Activated B cell treated with CpG ODN at 0.5 μM for 24 hours (primary cell): ENCODE data around the gene PLXNA4. TPM values are rescaled to one million over a fixed set of nuclear protein-coding genes. Genes with fewer than 3 reads are reported as not detected.

ENCODE experiments used
- ATAC-seq: fragments of 200-7000 bp; cut with Tn5 transposase; one replicate; pipeline ENCODE4 v1.10.0; 2021; ENCODE audit warnings: low read depth, mild to moderate bottlenecking, moderate library complexity
- CTCF ChIA-PET: fragments of 350-600 bp; sonication (Branson Sonifier 250); formaldehyde crosslinking; loops from one replicate; lab custom pipeline; 2021; ENCODE audit warnings: antibody characterized with exemption; lab: Charles Lee
- POLR2A ChIA-PET: fragments of 350-600 bp; sonication (Branson Sonifier 250); formaldehyde crosslinking; loops from one replicate; lab custom pipeline; 2021; ENCODE audit warnings: antibody characterized with exemption; lab: Charles Lee
- DNase-seq: peaks from one replicate; pipeline ENCODE4 v3.0.0; 2022
- H3K27ac Mint-ChIP-seq: one replicate; pipeline ENCODE4 v1.8.0; 2020; ENCODE audit warnings: mixed read lengths
- H3K27me3 Mint-ChIP-seq: one replicate; pipeline ENCODE4 v1.8.0; 2021; ENCODE audit warnings: mixed read lengths
- H3K36me3 Mint-ChIP-seq: one replicate; pipeline ENCODE4 v1.8.0; 2021; ENCODE audit warnings: low read depth, mixed read lengths
- H3K4me1 Mint-ChIP-seq: one replicate; pipeline ENCODE4 v1.8.0; 2021; ENCODE audit warnings: mixed read lengths
- H3K4me3 Mint-ChIP-seq: one replicate; pipeline ENCODE4 v1.8.0; 2020; ENCODE audit warnings: mild to moderate bottlenecking, mixed read lengths
- H3K9me3 Mint-ChIP-seq: one replicate; pipeline ENCODE4 v1.8.0; 2020; ENCODE audit warnings: mixed read lengths
- intact Hi-C: fragments of 100-400 bp; cut with micrococcal nuclease; formaldehyde crosslinking; loops from one replicate; pipeline ENCODE4 v1.15.1; 2024
- total RNA-seq: library from RNA; stranded (reverse); gene quantifications from 2 replicates; pipeline ENCODE4 v1.2.3, GENCODE V29; 2022
- TF ChIP-seq, protein P1 (sequence below): fragments of 200-600 bp; IDR thresholded peaks from one replicate; pipeline ENCODE4 v1.8.0; 2022; ENCODE audit warnings: antibody characterized with exemption, mild to moderate bottlenecking

PLXNA4 gene
- total RNA-seq, 1 donor from 2014 or later: not detected

- POLR2A ChIA-PET: no interaction called here
- H3K4me1 Mint-ChIP-seq: no peaks in the 10 kb centered on the region
- H3K36me3 Mint-ChIP-seq: no peaks in the 10 kb centered on the region
Observed at GRCh38 chr7:132252793-132253100, 323.5 kb downstream of the PLXNA4 start.

GRCh38 chr7:132251327-132251659 is 325.0 kb downstream of the PLXNA4 start:
- ATAC-seq: no peak
- Mint-ChIP-seq H3K4me3 (no peak overlapping the region), H3K36me3 (no peaks in the 10 kb centered on the region), H3K4me1 (no peaks in the 10 kb centered on the region), H3K27ac (no peak overlapping the region), H3K9me3 (peaks cover 4% of the 10 kb centered on the region), H3K27me3 (no peaks in the 10 kb centered on the region)
- TF ChIP-seq, protein P1, sequence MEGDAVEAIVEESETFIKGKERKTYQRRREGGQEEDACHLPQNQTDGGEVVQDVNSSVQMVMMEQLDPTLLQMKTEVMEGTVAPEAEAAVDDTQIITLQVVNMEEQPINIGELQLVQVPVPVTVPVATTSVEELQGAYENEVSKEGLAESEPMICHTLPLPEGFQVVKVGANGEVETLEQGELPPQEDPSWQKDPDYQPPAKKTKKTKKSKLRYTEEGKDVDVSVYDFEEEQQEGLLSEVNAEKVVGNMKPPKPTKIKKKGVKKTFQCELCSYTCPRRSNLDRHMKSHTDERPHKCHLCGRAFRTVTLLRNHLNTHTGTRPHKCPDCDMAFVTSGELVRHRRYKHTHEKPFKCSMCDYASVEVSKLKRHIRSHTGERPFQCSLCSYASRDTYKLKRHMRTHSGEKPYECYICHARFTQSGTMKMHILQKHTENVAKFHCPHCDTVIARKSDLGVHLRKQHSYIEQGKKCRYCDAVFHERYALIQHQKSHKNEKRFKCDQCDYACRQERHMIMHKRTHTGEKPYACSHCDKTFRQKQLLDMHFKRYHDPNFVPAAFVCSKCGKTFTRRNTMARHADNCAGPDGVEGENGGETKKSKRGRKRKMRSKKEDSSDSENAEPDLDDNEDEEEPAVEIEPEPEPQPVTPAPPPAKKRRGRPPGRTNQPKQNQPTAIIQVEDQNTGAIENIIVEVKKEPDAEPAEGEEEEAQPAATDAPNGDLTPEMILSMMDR: no peak
- no peak for DNase-seq
- ChIA-PET POLR2A (no interaction called here), CTCF (no interaction called here)
- intact Hi-C loops: no loop called here

More at GRCh38 chr7:132252793-132253100, 323.5 kb downstream of the PLXNA4 start:
- no peaks in the 10 kb centered on the region for H3K27me3 Mint-ChIP-seq
- CTCF ChIA-PET: no interaction called here
- intact Hi-C loops: no loop called here
- DNase-seq (no peak), ATAC-seq (no peak)
- H3K9me3 Mint-ChIP-seq: peaks cover 4% of the 10 kb centered on the region
- H3K4me3 Mint-ChIP-seq: no peak overlapping the region
- no peak overlapping the region for H3K27ac Mint-ChIP-seq
- TF ChIP-seq, protein P1: no peak

DNA sequence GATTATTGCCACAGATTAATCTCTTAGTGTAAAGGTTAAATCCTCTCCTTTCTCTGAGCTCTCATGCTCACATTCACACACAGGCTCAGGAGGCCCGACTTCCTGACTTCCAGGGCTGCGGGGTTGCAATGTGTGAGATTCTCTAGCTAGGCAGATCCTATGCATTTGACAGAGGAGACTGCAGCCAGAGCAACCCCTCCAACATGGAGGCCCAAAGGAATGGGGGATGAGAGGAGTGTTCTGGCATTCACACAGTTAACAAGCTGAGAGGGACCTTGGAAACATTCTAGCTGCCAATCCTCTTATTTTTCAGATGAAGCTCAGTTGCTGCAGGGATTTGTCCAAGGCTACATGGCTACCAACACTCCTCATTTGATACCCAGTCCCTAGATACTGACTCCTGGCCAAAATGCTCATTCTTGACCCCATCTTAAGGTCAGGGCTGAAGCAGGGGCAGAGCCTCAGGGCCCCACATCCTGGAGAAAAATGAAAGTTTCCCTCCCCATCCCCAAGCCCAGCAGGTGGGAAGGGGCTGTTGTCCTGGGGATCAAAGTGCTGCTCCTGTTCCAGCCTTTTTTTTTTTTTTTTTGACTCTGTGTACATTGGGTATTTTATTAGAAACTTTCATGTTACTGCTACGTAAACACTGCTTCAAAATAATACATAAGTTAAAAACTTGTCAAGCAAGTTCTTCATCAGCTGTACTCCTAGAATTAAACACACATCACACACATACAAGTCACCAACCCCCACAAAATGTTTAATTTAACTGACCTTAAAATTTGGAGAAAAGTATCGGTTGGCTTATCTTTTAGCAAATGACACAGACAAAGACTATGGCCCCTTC is 325.6 kb downstream of the PLXNA4 start:
- ATAC-seq (no peak), DNase-seq (no peak)
- peaks cover 4% of the 10 kb centered on the region for H3K9me3 Mint-ChIP-seq
- no peak overlapping the region for H3K27ac Mint-ChIP-seq
- no peaks in the 10 kb centered on the region for H3K27me3 Mint-ChIP-seq
- TF ChIP-seq, protein P1: no peak
- POLR2A ChIA-PET: no interaction called here
- intact Hi-C loops: no loop called here
- H3K36me3 Mint-ChIP-seq: no peaks in the 10 kb centered on the region
- CTCF ChIA-PET: no interaction called here
- H3K4me1 Mint-ChIP-seq: no peaks in the 10 kb centered on the region
- no peak overlapping the region for H3K4me3 Mint-ChIP-seq

DNA sequence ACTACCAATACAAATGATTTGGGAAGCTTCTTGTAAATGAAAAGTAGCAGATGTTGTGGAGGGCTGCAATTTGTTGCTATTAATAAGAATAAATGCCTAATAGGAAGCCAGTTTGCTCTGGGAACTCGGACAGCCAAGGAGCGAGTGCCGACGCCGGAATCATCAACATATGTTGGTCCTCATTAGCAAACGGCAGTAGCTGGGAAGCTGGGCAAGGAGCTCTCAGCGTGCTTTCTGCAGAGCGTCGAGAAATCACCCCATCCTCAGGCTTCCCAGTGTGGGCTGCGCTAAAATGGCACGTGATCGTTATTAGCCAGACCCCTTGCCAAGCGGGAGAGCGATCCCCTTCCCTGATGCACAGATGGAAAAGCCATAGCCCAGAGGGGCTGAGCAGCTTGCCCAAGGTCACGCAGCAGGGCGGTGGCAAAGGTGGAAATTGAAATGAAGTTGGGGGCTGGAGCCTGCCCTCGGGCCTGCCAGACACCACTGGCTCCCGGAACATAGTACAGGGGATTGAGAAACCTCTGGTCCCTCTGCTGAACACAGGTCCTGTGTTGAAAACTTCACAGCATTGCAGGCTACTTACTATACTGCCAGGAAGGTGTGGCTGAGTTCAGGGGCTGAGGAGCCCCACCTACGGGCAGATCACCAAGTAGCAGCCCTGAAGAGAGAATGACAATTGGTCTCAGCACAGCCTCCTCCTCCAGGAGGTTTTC is 326.9 kb downstream of the PLXNA4 start:
- DNase-seq (no peak), ATAC-seq (no peak)
- ChIA-PET CTCF (no interaction called here), POLR2A (no interaction called here)
- Mint-ChIP-seq H3K36me3 (no peaks in the 10 kb centered on the region), H3K9me3 (peaks cover 4% of the 10 kb centered on the region), H3K4me1 (no peaks in the 10 kb centered on the region), H3K27me3 (no peaks in the 10 kb centered on the region), H3K27ac (no peak overlapping the region), H3K4me3 (no peak overlapping the region)
- intact Hi-C loops: no loop called here
- TF ChIP-seq, protein P1: no peak

DNA sequence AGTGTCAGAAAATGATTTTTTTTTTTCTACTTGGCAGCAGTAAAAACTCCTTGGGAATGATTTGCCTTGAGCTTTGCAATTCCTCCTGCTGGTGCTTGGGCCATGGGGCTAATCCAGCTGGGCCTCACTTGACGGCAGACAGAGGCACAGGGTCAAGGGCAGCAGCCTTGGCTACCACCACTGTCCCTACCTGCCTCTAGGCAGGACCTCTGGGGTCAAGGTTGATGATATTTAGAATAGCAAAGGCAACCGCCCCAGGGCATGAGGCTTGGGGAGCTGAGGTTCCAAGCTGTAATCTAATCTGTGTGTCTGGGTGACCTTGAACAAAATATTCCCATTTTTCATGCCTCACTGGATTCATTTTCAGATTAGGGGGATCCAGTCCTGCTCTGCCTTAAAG is 327.4 kb downstream of the PLXNA4 start:
- Mint-ChIP-seq H3K27ac (no peak overlapping the region), H3K36me3 (no peaks in the 10 kb centered on the region), H3K4me3 (no peak overlapping the region), H3K4me1 (no peaks in the 10 kb centered on the region), H3K9me3 (peaks cover 4% of the 10 kb centered on the region), H3K27me3 (no peaks in the 10 kb centered on the region)
- intact Hi-C loops: no loop called here
- DNase-seq (no peak), ATAC-seq (no peak)
- POLR2A ChIA-PET: no interaction called here
- TF ChIP-seq, protein P1: no peak
- CTCF ChIA-PET: no interaction called here
